Uterus (tissue), 4 donors: ENCODE data around the gene LYRM4. TPM values are rescaled to one million over a fixed set of nuclear protein-coding genes. Genes with fewer than 3 reads are reported as not detected.

Experiments
- DNase-seq, 2 donors: peaks; one replicate each; pipeline ENCODE4 v3.0.0-alpha.2; 2019 to 2020
- H3K27ac ChIP-seq, 2 donors: fragments of 200-600 bp; sonication (generic); 1 replicate in 1 of 2; 2 replicates in 1 of 2; pipeline ENCODE4 v1.5.1; 2016 to 2018
- H3K27me3 ChIP-seq, 2 donors: fragments of 200-600 bp; sonication (generic); one replicate each; pipeline ENCODE4 v1.5.1; 2018 to 2019; ENCODE audit warnings: control low read depth in 1 of 2
- H3K36me3 ChIP-seq, 2 donors: fragments of 200-600 bp; sonication (generic); one replicate each; pipeline ENCODE4 v1.5.1; 2019; ENCODE audit warnings: control low read depth in 1 of 2
- H3K4me1 ChIP-seq, 2 donors: fragments of 200-600 bp; sonication (generic); one replicate each; pipeline ENCODE4 v1.5.1; 2018 to 2019; ENCODE audit warnings: control low read depth in 1 of 2
- H3K4me3 ChIP-seq, 2 donors: fragments of 200-600 bp; sonication (generic); 1 replicate in 1 of 2; 2 replicates in 1 of 2; pipeline ENCODE4 v1.5.1; 2018 to 2019; ENCODE audit warnings: mild to moderate bottlenecking in 1 of 2
- H3K9me3 ChIP-seq, 2 donors: fragments of 200-600 bp; sonication (generic); one replicate each; pipeline ENCODE4 v1.5.1; 2019; ENCODE audit warnings: control low read depth in 1 of 2
- CTCF ChIP-seq, 4 experiments: fragments of 200-600 bp in 2 of 4; fragments of 450-650 bp in 2 of 4; sonication (generic) in 2 of 4; IDR thresholded peaks; one replicate each; pipeline ENCODE4 v1.5.1; 2016 to 2019; ENCODE audit warnings: antibody characterized with exemption in 4 of 4, mild to moderate bottlenecking in 2 of 4, moderate library complexity in 1 of 4
- POLR2A ChIP-seq, 2 donors: fragments of 450-650 bp; IDR thresholded peaks; one replicate each; pipeline ENCODE4 v1.6.1; 2016; ENCODE audit warnings: antibody characterized with exemption in 2 of 2, mild to moderate bottlenecking in 1 of 2, moderate library complexity in 1 of 2
- intact Hi-C: fragments of 100-400 bp; cut with DNase I; formaldehyde crosslinking; loops from one replicate; pipeline ENCODE4 v1.15.1; 2023; ENCODE audit warnings: low total_unique reads
- total RNA-seq, 4 donors: library from RNA; depleted of rRNA in 3 of 4; stranded (reverse); fragments of >200 nt in 3 of 4; gene quantifications; one replicate each; pipeline versions ENCODE4 v1.1.0 to v1.2.4, GENCODE V29; 2014 to 2023
- donor health status: DM: yes; HTN: yes; CAD: no.

LYRM4 gene
- total RNA-seq, 4 donors from 2014 or later: 3.1 to 33.0 (median 15.7) TPM

- intact Hi-C loops: no loop called here
Observed at GRCh38 chr6:5127106-5127687, 133.6 kb downstream of the LYRM4 start.

GRCh38 chr6:5126214-5126613 lies 134.5 kb downstream of the LYRM4 start:
- no peak for TF ChIP-seq CTCF (IDR thresholded peaks at IDR 0.05)
- TF ChIP-seq POLR2A (IDR thresholded peaks at IDR 0.05): no peak

More at GRCh38 chr6:5127106-5127687, 133.6 kb downstream of the LYRM4 start:
- H3K27ac ChIP-seq: no peak overlapping the region
- no peak overlapping the region for H3K4me3 ChIP-seq
- no peaks in the 10 kb centered on the region for H3K9me3 ChIP-seq
- DNase-seq: no peak
- H3K27me3 ChIP-seq: no peaks in the 10 kb centered on the region
- H3K36me3 ChIP-seq: no peaks in the 10 kb centered on the region
- H3K4me1 ChIP-seq: no peaks in the 10 kb centered on the region
- no peak for TF ChIP-seq CTCF (IDR thresholded peaks at IDR 0.05)
- no peak for TF ChIP-seq POLR2A (IDR thresholded peaks at IDR 0.05)

DNA sequence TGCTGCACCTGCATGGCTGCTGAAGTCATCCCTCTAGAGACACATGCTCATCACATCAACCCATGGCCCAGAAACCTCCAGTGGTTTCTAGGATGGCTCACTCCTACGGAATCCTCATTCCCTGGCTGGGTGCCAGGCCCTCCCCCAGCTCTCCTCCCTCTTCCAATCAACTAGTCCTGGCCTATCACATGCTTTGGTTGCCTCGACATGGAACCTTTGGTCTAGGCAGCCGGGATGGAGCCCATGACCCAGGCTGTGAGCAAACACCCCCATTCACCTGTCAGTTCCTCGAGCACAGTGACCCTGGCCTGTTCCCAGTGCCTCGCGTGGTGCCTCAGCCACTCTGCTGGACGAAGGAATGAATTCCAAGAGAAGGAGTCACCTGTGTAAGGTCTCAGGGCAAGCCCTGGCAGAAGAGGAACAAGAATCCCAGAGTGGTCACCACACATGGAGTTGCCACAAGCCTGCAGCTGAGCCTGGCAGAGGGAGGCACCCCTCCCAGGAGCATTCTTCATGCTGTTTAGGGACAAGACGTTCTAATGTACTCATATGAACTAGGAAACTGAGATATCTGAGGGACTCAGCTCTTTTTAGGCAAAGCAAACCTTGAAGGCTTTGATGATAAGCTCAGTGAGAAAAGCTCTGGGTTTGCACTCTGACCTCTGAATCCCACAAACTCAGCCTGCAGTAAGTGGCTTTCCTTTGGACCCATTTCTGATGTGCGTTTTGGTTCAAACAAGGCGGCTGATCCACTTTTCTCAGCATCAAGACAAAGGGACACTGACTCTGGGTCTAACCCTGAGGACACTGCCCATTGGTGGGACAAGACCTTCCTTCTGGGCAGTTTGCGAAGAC lies 135.4 kb downstream of the LYRM4 start:
- Histone ChIP-seq H3K9me3 (no peaks in the 10 kb centered on the region), H3K27me3 (no peaks in the 10 kb centered on the region), H3K36me3 (no peaks in the 10 kb centered on the region), H3K27ac (no peak overlapping the region), H3K4me3 (no peak overlapping the region), H3K4me1 (no peaks in the 10 kb centered on the region)
- no peak for DNase-seq
- no peak for TF ChIP-seq POLR2A (IDR thresholded peaks at IDR 0.05)
- TF ChIP-seq CTCF (IDR thresholded peaks at IDR 0.05): no peak
- intact Hi-C loops: no loop called here

More at GRCh38 chr6:5126214-5126613, 134.5 kb downstream of the LYRM4 start:
- Histone ChIP-seq H3K9me3 (no peaks in the 10 kb centered on the region), H3K4me1 (no peaks in the 10 kb centered on the region), H3K27me3 (no peaks in the 10 kb centered on the region), H3K4me3 (no peak overlapping the region), H3K27ac (no peak overlapping the region), H3K36me3 (no peaks in the 10 kb centered on the region)
- intact Hi-C loops: no loop called here
- no peak for DNase-seq

DNA sequence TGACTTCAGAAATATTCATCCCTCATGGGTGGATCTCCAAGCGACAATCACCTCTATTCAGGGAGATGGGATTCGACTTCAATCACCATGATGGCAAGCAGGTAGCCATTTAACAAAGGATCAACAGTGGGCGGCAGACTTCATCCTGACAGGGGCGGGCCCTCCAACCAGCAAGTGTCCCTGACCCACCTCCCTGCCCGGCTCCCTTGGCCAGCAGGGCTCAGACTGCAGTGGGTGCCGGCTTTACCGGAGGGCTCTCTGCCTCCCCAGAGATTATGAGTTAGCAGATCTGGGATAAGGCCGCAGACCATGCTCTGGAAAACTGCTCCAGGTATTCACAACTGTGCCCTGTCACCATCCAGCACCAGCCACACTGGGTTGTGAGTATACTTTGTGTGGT lies 136.2 kb downstream of the LYRM4 start:
- Histone ChIP-seq H3K27me3 (no peaks in the 10 kb centered on the region), H3K36me3 (no peaks in the 10 kb centered on the region), H3K27ac (no peak overlapping the region), H3K9me3 (no peaks in the 10 kb centered on the region), H3K4me1 (no peaks in the 10 kb centered on the region), H3K4me3 (no peak overlapping the region)
- intact Hi-C loops: no loop called here
- DNase-seq: no peak
- TF ChIP-seq CTCF (IDR thresholded peaks at IDR 0.05) (no peak), POLR2A (IDR thresholded peaks at IDR 0.05) (no peak)
